Adrenal gland (tissue), 12 donors: ENCODE measurements around the gene C16orf89. TPM values are rescaled to one million over a fixed set of nuclear protein-coding genes. Genes with fewer than 3 reads are reported as not detected.

ENCODE experiments used
- DNase-seq, 7 donors: peaks; one replicate each; pipeline ENCODE4 v3.0.0-alpha.2; 2019 to 2020
- H3K27ac ChIP-seq, 5 donors: fragments of 200-600 bp; sonication (generic) in 4 of 5; 1 replicate in 3 of 5; 2 replicates in 2 of 5; pipeline versions ENCODE4 v1.5.1 to v1.8.0; 2016 to 2020; ENCODE audit warnings: mild to moderate bottlenecking in 1 of 5
- H3K27me3 ChIP-seq: fragments of 200-600 bp; 2 replicates; pipeline ENCODE4 v1.8.0; 2021
- H3K36me3 ChIP-seq, 2 donors: fragments of 200-600 bp; replicated peaks in 1 of 2; 1 replicate in 1 of 2; 2 replicates in 1 of 2; pipeline versions ENCODE4 v1.5.1 to v1.8.0; 2018 to 2022
- H3K4me1 ChIP-seq, 2 donors: fragments of 200-600 bp; replicated peaks in 1 of 2; 1 replicate in 1 of 2; 2 replicates in 1 of 2; pipeline versions ENCODE4 v1.5.1 to v1.8.0; 2018 to 2021
- H3K4me3 ChIP-seq, 4 donors: fragments of 200-600 bp; sonication (generic) in 3 of 4; one replicate each; pipeline ENCODE4 v1.5.1; 2016 to 2018
- H3K9me3 ChIP-seq, 3 donors: fragments of 200-600 bp; sonication (generic) in 1 of 3; replicated peaks in 1 of 3; 1 replicate in 2 of 3; 2 replicates in 1 of 3; pipeline versions ENCODE4 v1.5.1 to v1.8.0; 2016 to 2021
- POLR2A ChIP-seq, 2 donors: fragments of 450-650 bp; IDR thresholded peaks; one replicate each; pipeline ENCODE4 v1.6.1; 2017; ENCODE audit warnings: antibody characterized with exemption in 2 of 2, mild to moderate bottlenecking in 2 of 2, moderate library complexity in 1 of 2
- WGBS, 4 donors: extraction: QIAGEN DNeasy Blood & Tissue Kit in 2 of 4; methylation state at CpG; one replicate each; pipeline versions ENCODE4 v1.1.5 to v1.1.7; 2013 to 2017; 5-methylcytosine and 5-hydroxymethylcytosine counted together
- intact Hi-C, 2 donors: fragments of 100-400 bp; cut with DNase I; formaldehyde crosslinking; loops; one replicate each; pipeline versions ENCODE4 v1.14.1 to v1.15.0; 2022 to 2023
- polyA plus RNA-seq, 3 donors: library from polyadenylated mRNA; stranded (reverse); fragments of 200-250 nt in 2 of 3; fragments of 350-450 nt in 1 of 3; fragmentation: Illumina TruSeq in 1 of 3; extraction: RNeasy Lipid Tissue Mini Kit (QIAGEN cat#74804) in 1 of 3; gene quantifications; one replicate each; pipeline ENCODE4 v1.2.3, GENCODE V29; 2013 to 2014
- total RNA-seq, 9 donors: library from RNA; depleted of rRNA in 4 of 9; stranded (reverse); fragments of >200 nt in 4 of 9; fragments of 120-200 nt in 1 of 9; fragmentation: NEBNext Ultra II Directional in 1 of 9; extraction: Animal tissue kit (Norgen Biotek cat#: 25700) in 1 of 9; gene quantifications; one replicate each; pipeline versions ENCODE4 v1.1.0 to v1.2.4, GENCODE V29; 2013 to 2023
- TF ChIP-seq, protein P1 (sequence below), 6 experiments: fragments of 450-650 bp in 4 of 6; fragments of 200-600 bp in 2 of 6; sonication (generic) in 1 of 6; IDR thresholded peaks; 1 replicate in 5 of 6; 2 replicates in 1 of 6; pipeline versions ENCODE4 v1.5.1 to v1.8.0; 2016 to 2021; ENCODE audit warnings: antibody characterized with exemption in 6 of 6, mild to moderate bottlenecking in 2 of 6, moderate library complexity in 1 of 6
- donor health status: healthy with polysubstance abuse.
- donor health status: Bipolar disorder and iron deficiency.
- donor health status: DM: yes; HTN: yes; CAD: no.
- donor health status: DM: no; HTN: no; CAD: no.
- donor health status: DM: no; HTN: no; CAD: no.
- donor health status: DM: yes; HTN: yes; CAD: no.

Gene C16orf89
- total and polyA plus RNA-seq, 12 donors = 1.00 to 27.9 (median 4.6) TPM

DNA sequence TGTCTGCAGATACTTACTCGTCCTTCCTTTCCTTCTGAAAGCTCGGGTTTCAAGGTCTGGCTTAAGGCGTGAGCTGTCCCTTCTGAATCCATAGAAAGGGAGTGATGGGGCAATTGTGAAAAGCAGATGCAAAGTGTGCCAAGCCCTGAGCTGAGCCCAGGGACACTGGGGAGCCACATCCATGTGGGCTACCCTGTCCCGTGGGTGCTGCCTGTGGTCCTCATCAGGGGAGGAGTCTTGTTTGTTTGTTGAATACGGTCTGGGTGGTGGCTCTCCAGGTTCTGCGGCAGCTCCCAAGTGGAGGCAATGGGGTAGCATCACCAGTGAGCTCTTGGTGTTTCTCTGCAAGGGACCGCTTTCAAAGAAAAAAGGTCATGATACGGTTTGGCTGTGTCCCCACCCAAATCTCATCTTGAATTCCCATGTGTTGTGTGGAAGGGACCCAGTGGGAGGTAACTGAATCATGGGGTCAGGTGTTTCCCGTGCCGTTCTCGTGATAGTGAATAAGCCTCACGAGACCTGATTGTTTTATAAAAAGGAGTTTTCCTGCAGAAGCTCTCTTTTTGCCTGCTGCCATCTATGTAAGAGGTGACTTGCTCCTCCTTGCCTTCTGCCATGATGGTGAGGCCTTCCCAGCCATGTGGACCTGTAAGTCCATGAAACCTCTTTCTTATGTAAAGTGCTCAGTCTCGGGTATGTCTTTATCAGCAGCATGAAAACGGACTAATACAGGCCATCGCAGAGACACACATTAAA is 4.9 kb upstream of the C16orf89 start:
- DNase-seq = no peak
- Histone ChIP-seq H3K9me3 (no peaks in the 10 kb centered on the region), H3K36me3 (peaks cover 0 to 13% of the 10 kb centered on the region in 2 donors), H3K4me3 (no peak overlapping the region), H3K27me3 (no peaks in the 10 kb centered on the region), H3K4me1 (peaks cover 0 to 18% of the 10 kb centered on the region in 2 donors), H3K27ac (peak overlapping the region in 2 of 5 donors; percentile 78 to 85)
- no peak for TF ChIP-seq POLR2A (IDR thresholded peaks at IDR 0.05)
- intact Hi-C loops = no loop called here
- 84 to 93% (median 86%) methylated on average over 12 to 15 of the region's 15 CpGs for WGBS, 4 donors

DNA sequence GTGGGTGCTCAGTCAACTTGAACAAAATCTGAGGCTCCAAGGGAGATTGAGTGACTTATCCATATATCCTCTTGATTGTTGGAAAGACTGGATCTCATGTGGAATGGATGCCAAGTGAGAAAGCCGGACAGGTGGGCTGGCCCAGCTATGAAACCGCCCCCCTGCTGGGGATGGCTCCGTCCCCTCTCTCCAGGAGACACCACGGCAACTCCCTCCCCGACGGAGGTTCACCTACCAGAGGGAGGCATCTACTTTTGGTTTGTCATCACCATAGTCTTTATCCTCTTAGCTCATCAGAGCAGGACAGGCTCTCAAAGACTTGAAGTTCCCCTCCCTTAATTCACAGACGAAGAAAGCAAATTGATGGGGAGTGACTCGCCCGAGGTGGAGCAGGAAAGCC is 4.1 kb upstream of the C16orf89 start:
- intact Hi-C loops = no loop called here
- DNase-seq = no peak

DNA sequence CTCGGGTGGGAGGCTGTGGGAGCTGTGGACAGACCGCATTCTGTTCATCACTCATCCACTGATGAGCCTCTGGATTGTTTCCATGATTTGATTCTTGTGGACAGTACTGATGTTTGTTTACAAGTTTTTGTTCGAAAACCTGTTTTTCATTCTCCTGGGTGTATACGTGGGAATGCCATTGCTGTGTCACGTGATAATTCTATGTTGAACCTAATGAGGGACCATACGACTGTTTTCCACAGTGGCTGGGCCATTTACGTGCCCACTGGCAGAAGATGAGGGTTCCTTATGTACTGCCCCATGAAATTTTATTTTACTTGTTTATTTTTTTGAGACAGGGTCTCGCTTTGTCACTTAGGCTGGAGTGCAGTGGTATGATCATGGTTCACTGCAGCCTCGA is 3.3 kb upstream of the C16orf89 start:
- Histone ChIP-seq H3K27me3 (no peaks in the 10 kb centered on the region), H3K4me1 (peaks cover 0 to 18% of the 10 kb centered on the region in 2 donors), H3K36me3 (no peaks in the 10 kb centered on the region), H3K27ac (no peak overlapping the region), H3K4me3 (no peak overlapping the region), H3K9me3 (no peaks in the 10 kb centered on the region)
- WGBS, 4 donors = 83 to 86% (median 85%) methylated on average over 9 of the region's 9 CpGs
- intact Hi-C loops = no loop called here
- TF ChIP-seq, protein P1, sequence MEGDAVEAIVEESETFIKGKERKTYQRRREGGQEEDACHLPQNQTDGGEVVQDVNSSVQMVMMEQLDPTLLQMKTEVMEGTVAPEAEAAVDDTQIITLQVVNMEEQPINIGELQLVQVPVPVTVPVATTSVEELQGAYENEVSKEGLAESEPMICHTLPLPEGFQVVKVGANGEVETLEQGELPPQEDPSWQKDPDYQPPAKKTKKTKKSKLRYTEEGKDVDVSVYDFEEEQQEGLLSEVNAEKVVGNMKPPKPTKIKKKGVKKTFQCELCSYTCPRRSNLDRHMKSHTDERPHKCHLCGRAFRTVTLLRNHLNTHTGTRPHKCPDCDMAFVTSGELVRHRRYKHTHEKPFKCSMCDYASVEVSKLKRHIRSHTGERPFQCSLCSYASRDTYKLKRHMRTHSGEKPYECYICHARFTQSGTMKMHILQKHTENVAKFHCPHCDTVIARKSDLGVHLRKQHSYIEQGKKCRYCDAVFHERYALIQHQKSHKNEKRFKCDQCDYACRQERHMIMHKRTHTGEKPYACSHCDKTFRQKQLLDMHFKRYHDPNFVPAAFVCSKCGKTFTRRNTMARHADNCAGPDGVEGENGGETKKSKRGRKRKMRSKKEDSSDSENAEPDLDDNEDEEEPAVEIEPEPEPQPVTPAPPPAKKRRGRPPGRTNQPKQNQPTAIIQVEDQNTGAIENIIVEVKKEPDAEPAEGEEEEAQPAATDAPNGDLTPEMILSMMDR (IDR thresholded peaks at IDR 0.05) = no peak
- TF ChIP-seq POLR2A (IDR thresholded peaks at IDR 0.05) = no peak
- no peak for DNase-seq

More for the DNA sequence above, 4.1 kb upstream of the C16orf89 start:
- 93 to 96% (median 93%) methylated on average over 7 to 9 of the region's 9 CpGs for WGBS, 4 donors
- no peak overlapping the region for H3K27ac ChIP-seq
- no peak for TF ChIP-seq POLR2A (IDR thresholded peaks at IDR 0.05)
- TF ChIP-seq, protein P1 (IDR thresholded peaks at IDR 0.05) = no peak
- H3K27me3 ChIP-seq = no peaks in the 10 kb centered on the region
- H3K4me1 ChIP-seq = peaks cover 0 to 18% of the 10 kb centered on the region in 2 donors
- no peaks in the 10 kb centered on the region for H3K9me3 ChIP-seq
- peaks cover 0 to 6% of the 10 kb centered on the region in 2 donors for H3K36me3 ChIP-seq
- no peak overlapping the region for H3K4me3 ChIP-seq

DNA sequence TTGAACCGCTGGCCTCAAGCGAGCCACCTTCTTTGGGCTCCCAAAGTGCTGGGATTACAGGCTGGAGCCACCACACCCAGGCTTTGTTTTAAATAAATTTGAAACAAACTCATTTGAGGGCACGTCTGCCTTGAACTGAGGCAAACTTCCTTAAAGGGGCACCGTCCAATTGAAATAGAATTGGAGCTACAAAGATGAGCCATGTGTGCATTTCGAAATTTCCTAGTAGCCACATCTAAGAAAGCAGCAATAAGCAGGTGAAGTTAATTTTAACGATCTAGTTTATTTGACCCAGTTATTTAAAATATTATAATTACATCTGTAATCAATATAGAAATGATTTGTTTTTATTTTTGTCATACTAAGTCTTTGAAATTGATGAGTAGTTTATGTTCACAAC is 755 bp upstream of the C16orf89 start:
- no peaks in the 10 kb centered on the region for H3K36me3 ChIP-seq
- no peak overlapping the region for H3K27ac ChIP-seq
- no peaks in the 10 kb centered on the region for H3K9me3 ChIP-seq
- DNase-seq = no peak
- 68 to 77% (median 73%) methylated on average over 6 of the region's 6 CpGs for WGBS, 4 donors
- intact Hi-C loops = no loop called here
- H3K4me3 ChIP-seq = no peak overlapping the region
- H3K27me3 ChIP-seq = no peaks in the 10 kb centered on the region
- H3K4me1 ChIP-seq = peaks cover 0 to 6% of the 10 kb centered on the region in 2 donors
- TF ChIP-seq, protein P1 (IDR thresholded peaks at IDR 0.05) = no peak
- no peak for TF ChIP-seq POLR2A (IDR thresholded peaks at IDR 0.05)

DNA sequence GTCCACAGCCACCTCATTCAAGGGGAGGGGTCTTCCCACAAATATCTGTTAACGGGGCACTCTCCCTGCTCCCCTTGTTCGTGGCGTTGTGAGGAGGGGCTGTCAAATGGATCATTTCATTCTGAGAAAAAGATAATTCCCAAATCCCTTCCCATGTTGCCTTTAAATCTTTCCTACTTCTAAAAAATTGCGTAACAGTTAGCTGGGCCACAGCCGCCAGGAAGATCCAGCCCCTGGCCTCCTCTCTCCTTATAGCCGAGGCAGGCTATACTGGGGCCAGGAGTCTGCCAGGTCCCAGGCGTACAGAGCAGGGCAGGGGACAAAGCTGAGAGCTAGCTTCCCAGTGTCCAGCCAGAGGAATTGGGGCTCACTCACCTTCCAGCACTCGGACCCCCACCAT is 430 bp downstream of the C16orf89 start:
- Histone ChIP-seq H3K4me3 (no peak overlapping the region), H3K36me3 (no peaks in the 10 kb centered on the region), H3K27me3 (no peaks in the 10 kb centered on the region), H3K27ac (no peak overlapping the region), H3K9me3 (no peaks in the 10 kb centered on the region), H3K4me1 (no peaks in the 10 kb centered on the region)
- no peak for DNase-seq
- 62 to 66% (median 64%) methylated on average over 7 to 8 of the region's 8 CpGs for WGBS, 4 donors
- TF ChIP-seq, protein P1 (IDR thresholded peaks at IDR 0.05) = no peak
- no peak for TF ChIP-seq POLR2A (IDR thresholded peaks at IDR 0.05)
- intact Hi-C loops = no loop called here
